BE2C (cell line): ENCODE measurements around the gene AP3B1.
"Not testable (repeated sequence)": the region's sequence is repeated elsewhere in the genome, so short reads cannot be mapped to it uniquely, and the experiment has no call there.

Source experiments
- DNase-seq: peaks from one replicate; pipeline ENCODE4 v3.0.0-alpha.2; 2020
- H3K27me3 ChIP-seq: fragments of 250-450 bp; sonication (Bioruptor Pico); 2 replicates; pipeline ENCODE4 v1.5.1; 2020; ENCODE audit warnings: mild to moderate bottlenecking
- H3K36me3 ChIP-seq: fragments of 250-450 bp; sonication (Bioruptor Pico); 2 replicates; pipeline ENCODE4 v1.5.1; 2020; ENCODE audit warnings: mild to moderate bottlenecking
- H3K4me1 ChIP-seq: fragments of 250-450 bp; sonication (Bioruptor Pico); 2 replicates; pipeline ENCODE4 v1.5.1; 2020
- H3K4me3 ChIP-seq: 2 replicates; pipeline ENCODE4 v1.5.1; 2011; ENCODE audit warnings: low read depth, low read length
- H3K9me3 ChIP-seq: fragments of 250-450 bp; sonication (Bioruptor Pico); 2 replicates; pipeline ENCODE4 v1.5.1; 2020
- CTCF ChIP-seq: IDR thresholded peaks from 2 replicates; pipeline ENCODE4 v1.5.1; 2012; ENCODE audit warnings: mild to moderate bottlenecking, low read depth, low read length

Gene AP3B1

GRCh38 chr5:78077369-78078068 is 217.0 kb downstream of the AP3B1 start:
- no peak for TF ChIP-seq CTCF
- no peak for DNase-seq
- Histone ChIP-seq H3K36me3 (no peaks in the 10 kb centered on the region), H3K4me3 (no peak overlapping the region), H3K9me3 (no peaks in the 10 kb centered on the region), H3K27me3 (no peaks in the 10 kb centered on the region), H3K4me1 (no peaks in the 10 kb centered on the region)

- no peak for TF ChIP-seq CTCF
- Histone ChIP-seq H3K9me3 (no peaks in the 10 kb centered on the region), H3K36me3 (no peaks in the 10 kb centered on the region), H3K4me1 (no peaks in the 10 kb centered on the region), H3K4me3 (no peak overlapping the region), H3K27me3 (no peaks in the 10 kb centered on the region)
- DNase-seq: no peak
Observed at GRCh38 chr5:78076351-78076750, 218.1 kb downstream of the AP3B1 start.

- Histone ChIP-seq H3K9me3 (no peaks in the 10 kb centered on the region), H3K4me3 (no peak overlapping the region), H3K4me1 (no peaks in the 10 kb centered on the region), H3K36me3 (no peaks in the 10 kb centered on the region), H3K27me3 (no peaks in the 10 kb centered on the region)
- no peak for TF ChIP-seq CTCF
- DNase-seq: no peak
Observed at GRCh38 chr5:78075301-78075700, 219.2 kb downstream of the AP3B1 start.

- DNase-seq, H3K9me3 ChIP-seq: not testable (repeated sequence)
Observed at GRCh38 chr5:78070691-78071090, 223.8 kb downstream of the AP3B1 start.

GRCh38 chr5:78067581-78067980 is 226.9 kb downstream of the AP3B1 start:
- DNase-seq, H3K9me3 ChIP-seq, H3K27me3 ChIP-seq, H3K4me3 ChIP-seq, H3K4me1 ChIP-seq, H3K36me3 ChIP-seq: not testable (repeated sequence)

More at GRCh38 chr5:78070691-78071090, 223.8 kb downstream of the AP3B1 start:
- H3K4me1 ChIP-seq, H3K36me3 ChIP-seq, H3K27me3 ChIP-seq, H3K4me3 ChIP-seq: not testable (repeated sequence)

- not testable (repeated sequence) for H3K36me3 ChIP-seq, H3K27me3 ChIP-seq, DNase-seq, H3K4me1 ChIP-seq, H3K9me3 ChIP-seq, H3K4me3 ChIP-seq
Observed at GRCh38 chr5:78066722-78067121, 227.8 kb downstream of the AP3B1 start.

GRCh38 chr5:78065663-78066062 is 228.8 kb downstream of the AP3B1 start:
- H3K36me3 ChIP-seq: no peaks in the 10 kb centered on the region
- no peaks in the 10 kb centered on the region for H3K27me3 ChIP-seq
- peak; percentile 25 for DNase-seq
- H3K9me3 ChIP-seq: no peaks in the 10 kb centered on the region
- H3K4me3 ChIP-seq: no peak overlapping the region
- H3K4me1 ChIP-seq: no peaks in the 10 kb centered on the region; the same call in 1 of the 2 replicates
- peak; percentile 43 for TF ChIP-seq CTCF
